NOMO-1 (cell line): ENCODE results near the gene SUMO3.

Experiments
- DNase-seq, 2 experiments: peaks; one replicate each; lab custom pipeline; 2025; ENCODE audit not compliant: unreplicated experiment in 2 of 2; lab: John Stamatoyannopoulos, UW

SUMO3 gene

GRCh38 chr21:44847261-44848056 is 29.6 kb upstream of the SUMO3 start:
- DNase-seq = no peak

- peak; percentile 48 to 82 for DNase-seq
These were observed 28.8 kb upstream of the SUMO3 start for GRCh38 chr21:44846485-44847260.

GRCh38 chr21:44846224-44846484 is 28.3 kb upstream of the SUMO3 start:
- no peak for DNase-seq

- DNase-seq = peak; percentile 82 to 83
These were observed 27.8 kb upstream of the SUMO3 start for GRCh38 chr21:44845418-44846223.

- no peak for DNase-seq
These were observed 26.4 kb upstream of the SUMO3 start for GRCh38 chr21:44844256-44844655.

- DNase-seq = no peak
These were observed 25.0 kb upstream of the SUMO3 start for GRCh38 chr21:44842721-44843445.

GRCh38 chr21:44842087-44842486 is 24.2 kb upstream of the SUMO3 start:
- DNase-seq = no peak

GRCh38 chr21:44840771-44841170 is 22.9 kb upstream of the SUMO3 start:
- DNase-seq = no peak

- DNase-seq = no peak
These were observed 21.1 kb upstream of the SUMO3 start for GRCh38 chr21:44838951-44839350.

GRCh38 chr21:44838039-44838895 is 20.4 kb upstream of the SUMO3 start:
- DNase-seq = no peak

- DNase-seq = no peak
These were observed 19.7 kb upstream of the SUMO3 start for GRCh38 chr21:44837537-44837936.

GRCh38 chr21:44836666-44837471 is 19.0 kb upstream of the SUMO3 start:
- DNase-seq = peak; percentile 53 to 69

- no peak for DNase-seq
These were observed 18.4 kb upstream of the SUMO3 start for GRCh38 chr21:44836349-44836665.

- no peak for DNase-seq
These were observed 17.7 kb upstream of the SUMO3 start for GRCh38 chr21:44835647-44835973.

GRCh38 chr21:44834951-44835646 is 17.2 kb upstream of the SUMO3 start:
- DNase-seq = no peak

GRCh38 chr21:44834231-44834950 is 16.5 kb upstream of the SUMO3 start:
- no peak for DNase-seq

- no peak for DNase-seq
These were observed 15.8 kb upstream of the SUMO3 start for GRCh38 chr21:44833663-44834062.
